NCI-H1105 (cell line): ENCODE results near the gene KIAA1755.

Source experiments
- DNase-seq: peaks from one replicate; lab custom pipeline; 2025; lab: John Stamatoyannopoulos, UW

Gene KIAA1755, protein sequence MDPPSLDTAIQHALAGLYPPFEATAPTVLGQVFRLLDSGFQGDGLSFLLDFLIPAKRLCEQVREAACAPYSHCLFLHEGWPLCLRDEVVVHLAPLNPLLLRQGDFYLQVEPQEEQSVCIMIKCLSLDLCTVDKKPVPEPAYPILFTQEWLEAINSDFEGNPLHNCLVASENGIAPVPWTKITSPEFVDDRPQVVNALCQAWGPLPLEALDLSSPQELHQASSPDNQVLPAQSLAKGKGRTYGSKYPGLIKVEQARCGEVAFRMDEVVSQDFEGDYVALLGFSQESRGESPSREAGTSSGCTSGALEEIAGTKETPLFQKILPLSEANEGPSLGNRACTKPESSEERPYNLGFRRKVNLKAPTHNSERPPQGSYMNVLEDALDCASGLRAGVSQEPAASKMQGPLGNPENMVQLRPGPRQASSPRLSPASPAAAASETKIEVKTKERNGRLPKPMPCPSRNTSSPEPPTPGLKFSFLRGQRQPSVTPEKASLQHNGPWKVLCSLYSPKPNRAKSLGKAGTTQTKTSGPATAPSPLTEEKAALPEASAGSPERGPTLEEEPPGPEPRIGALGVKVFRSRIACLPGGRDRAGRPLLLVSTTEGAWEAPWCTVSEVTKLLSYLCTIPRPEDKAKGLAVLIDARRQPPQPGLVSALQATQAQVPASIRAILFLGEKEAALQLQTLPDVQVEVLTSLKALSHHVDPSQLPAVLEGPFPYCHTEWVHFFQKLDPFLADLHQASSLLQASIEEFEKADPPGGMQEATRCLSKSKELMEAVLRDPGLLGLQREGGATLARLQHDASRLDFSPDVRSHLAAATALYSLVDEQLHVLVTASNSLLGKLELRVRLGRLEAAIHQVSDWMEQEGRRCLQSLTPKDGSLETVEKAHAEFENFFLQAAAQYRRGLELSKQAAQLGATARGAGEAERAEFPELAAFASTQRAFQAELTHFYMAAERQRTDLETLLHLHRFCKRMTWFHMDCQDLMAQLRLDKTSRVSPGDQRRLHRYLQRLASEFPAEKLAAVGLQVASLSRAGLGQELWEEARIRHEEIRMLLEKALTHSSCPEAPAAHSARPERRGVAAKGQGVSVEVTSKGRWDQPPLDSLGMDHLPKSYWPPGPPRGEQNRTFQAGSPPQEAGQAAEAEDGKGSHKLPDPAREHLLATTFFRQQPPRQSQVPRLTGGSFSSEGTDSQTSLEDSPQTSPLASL

DNA sequence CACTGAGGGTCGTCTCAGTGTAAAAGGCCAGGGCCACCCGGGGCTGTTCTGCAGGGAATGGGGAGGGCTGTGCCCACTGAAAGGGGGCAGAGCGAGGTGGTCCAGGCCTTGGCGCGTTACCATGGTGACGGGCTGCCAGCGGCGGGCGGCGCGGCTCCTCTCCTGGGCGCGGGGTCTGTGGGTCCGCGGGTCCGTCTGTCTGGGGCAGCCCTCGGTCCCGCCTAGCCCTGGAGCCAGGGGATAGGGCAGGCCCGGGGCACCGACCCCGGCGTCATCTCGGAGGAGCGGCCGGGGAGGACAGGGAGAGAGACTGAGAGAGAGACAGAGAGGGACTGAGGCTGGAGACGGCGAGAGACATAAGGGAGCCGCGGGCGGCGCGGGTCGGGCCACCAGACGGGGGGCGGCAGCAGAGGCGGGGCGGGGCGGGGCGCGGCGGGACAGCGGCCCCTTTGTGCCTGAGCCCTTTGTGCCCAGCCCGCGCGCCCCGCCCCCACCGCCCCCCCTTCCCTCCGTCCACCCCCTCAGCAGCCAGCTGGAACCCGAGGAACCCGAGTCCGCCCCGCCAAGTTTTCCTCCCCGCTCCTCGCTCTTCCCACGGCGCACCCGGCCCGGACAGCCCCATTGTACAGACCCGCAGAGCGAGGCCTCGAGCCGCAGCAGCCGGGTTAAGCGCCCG is at the start of gene KIAA1755:
Gene KIAA1755 (minus strand): TSS at position 358 of the 676 bp plus-strand sequence. CDS start 235 bp downstream, at position 123.
- no peak for DNase-seq

DNA sequence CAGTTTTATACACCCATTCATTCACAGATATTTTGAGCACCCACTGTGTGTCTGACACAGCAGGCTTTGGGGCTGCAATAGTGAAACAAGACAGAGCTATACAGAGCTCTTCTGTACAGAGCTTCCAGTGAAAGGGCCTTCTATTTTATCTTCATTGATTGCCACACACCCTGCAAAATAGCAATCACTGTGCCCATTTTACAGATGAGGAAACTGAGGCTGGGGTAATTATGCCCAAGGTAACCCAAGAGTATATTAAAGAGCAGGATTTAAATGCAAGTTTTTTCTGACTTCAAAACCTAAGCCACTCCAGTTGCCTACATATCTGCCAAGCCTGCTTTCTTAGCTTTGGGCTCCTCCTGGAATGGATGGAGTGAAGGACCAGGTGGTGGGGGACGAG is 47.9 kb upstream of the KIAA1755 start:
- no peak for DNase-seq

DNA sequence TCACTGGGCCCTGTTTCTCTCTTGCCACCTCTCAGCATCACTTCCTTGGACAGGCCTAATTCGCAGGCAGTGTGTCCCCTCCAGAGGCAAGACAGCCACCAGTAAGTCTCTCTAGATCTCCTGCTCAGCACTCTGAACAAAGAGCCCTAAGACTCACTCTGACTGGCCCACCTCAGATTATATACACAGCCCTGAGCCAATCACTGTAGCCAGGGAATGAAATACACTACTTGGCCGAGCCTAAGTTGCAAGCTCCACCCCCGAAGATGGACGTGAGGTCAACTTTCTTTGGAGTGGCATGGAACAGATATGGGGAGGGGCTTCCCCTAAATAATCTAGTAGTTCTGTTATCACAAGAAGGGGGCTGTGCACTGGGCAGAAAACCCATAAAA is 47.5 kb upstream of the KIAA1755 start:
- no peak for DNase-seq

DNA sequence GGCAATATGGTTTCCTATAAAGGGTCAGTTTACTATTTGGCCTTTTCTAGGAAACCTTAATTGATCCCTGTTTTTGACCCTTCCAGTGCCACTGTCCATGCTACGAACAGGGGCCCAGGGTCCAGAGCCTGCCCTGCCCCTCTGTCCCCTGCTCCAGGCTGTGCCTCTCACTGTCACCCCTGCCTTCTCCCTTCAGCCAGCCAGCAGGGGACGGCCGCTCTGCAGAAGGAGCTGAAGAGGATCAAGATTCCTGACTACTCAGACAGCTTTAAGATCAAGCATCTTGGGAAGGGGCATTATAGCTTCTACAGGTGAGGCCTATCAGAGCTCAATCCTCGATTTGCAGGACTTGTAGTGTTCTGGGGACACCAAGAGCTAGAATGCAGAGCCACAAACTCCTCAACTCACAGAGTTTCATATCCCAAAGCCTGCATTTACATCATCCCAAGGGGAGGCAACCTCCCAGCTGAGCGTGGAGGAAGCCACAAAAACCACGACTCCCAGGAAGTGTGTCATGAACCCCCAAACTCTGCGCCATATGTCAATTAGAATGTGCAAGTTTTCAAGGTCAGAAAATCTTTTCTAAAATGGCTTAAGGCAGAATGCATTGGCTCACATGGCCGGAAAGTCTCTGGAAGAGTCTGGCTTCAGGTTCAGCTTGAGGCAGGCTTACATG is 47.0 kb upstream of the KIAA1755 start:
- DNase-seq = no peak

DNA sequence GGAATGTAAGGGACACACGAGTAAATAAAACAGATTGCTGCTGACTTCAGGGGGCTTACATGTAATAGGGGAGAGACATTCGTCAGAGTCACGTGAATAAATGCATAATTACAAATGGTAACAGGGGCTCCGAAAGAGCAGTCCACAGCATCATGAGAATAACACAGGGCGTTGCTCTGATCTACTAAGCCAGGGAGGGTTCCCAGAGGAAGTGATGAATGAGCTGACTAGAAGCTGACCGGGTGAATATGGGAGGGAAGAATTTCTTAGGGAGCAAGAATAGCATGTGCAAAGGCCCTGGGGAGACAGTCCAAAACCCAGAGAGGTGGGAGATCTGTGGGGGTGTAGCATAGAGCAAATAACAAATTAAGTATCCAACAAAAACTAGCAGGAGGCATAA is 45.8 kb upstream of the KIAA1755 start:
- no peak for DNase-seq

DNA sequence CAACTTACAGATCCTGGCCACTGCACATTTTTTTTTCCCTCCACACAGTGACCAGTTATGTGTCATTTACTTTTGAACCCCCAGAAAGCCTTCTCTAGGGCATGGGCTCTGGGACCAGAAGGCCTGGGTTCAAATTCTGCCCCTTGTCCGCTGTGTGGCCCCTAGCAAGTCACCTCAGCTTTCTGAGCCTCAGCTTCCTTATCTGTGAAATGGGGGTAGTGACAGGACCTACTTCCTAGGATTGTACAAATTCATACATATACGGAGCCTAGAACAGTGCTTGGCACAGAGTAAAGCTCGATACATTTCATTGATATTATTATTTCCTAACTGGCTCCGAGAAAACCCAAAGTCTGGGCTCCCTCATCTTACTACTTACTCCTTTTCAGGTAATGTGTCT is 45.0 kb upstream of the KIAA1755 start:
- no peak for DNase-seq

DNA sequence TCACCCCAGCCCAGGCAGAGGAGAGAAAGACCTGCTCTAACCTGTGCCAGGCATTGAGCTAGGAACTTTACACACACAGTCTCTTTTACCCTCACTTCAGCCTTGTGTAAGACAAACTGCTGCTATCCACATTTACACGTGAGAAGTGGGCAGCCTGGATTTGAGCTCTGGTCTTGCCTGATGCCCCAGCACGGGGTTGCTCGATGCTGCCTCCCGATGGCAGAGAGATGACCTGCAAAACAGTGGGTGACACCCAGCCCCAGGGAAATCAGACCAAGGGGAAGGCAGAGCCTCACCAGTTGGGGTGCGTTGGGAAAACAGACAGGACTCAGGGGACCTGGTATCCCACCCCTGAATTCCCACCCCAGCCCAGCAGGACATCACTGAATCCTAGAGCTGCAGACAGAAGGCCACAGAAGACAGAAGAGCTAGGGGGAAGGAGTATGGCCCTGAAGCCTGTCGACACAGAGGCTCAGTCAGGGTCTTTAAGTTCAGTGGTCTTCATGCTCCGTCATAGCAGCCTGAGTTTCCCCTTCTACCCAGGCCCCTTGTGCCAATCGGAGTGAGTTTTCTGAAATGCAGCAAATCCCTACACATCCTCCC is 44.4 kb upstream of the KIAA1755 start:
- no peak for DNase-seq

DNA sequence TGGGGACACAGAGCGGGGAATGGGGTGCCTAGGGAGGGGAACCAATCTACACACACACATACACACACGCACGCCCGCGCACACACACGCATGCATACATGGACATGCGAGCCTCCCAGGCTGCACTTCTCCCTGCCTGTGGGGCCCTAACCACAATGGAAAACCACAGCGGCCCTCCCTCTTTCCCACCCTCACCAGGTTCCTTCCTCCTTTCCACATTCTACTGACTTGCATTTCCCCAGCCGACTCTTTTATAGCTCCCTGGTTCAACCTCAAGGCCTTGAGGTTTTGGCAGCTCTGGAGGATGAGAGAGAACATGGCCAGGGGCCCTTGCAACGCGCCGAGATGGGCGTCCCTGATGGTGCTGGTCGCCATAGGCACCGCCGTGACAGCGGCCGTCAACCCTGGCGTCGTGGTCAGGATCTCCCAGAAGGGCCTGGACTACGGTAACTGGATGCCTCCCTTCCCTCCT is 43.4 kb upstream of the KIAA1755 start, which contains the start of gene BPI:
Gene BPI (plus strand): TSS at position 249 of the 472 bp plus-strand sequence. CDS start 68 bp downstream, at position 317.
- no peak for DNase-seq

DNA sequence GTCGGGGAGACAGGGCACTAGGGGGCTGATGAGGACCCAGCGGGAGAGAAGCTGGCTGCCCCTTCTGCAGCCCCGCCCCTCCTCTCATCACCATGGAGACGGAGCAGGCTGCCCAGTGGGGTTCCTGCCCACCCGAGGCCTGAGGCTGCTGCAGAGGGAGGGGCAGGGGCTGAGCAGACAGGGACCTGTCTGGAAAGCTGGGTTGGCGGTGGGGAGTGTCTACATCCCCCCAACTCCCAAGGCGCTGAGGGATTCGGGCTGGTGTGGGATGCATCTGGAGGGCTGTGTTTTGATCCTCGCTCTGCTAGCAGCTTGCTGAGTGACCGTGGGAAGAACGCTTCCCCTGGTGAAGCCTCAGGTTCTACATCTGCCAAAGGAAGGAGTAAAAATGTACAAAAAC is 42.3 kb upstream of the KIAA1755 start:
- no peak for DNase-seq

DNA sequence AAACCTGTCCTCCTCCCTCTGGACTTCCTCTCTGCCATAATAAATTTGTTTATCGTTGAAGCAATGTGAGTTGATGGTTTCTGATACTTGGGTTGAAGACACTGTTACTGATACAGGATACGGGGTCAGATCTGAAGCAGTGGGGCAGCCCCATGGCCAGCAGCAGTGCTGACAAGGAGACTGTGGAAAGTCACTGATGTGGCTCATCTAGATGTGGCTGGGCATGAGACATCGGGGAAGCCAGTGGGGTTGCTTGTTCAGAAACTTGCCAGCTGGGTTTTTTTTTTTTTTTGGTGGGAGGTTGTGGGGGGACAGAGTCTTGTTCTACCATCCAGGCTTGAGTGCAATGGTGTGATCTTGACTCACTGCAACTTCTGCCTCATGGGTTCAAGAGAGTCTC is 40.8 kb upstream of the KIAA1755 start:
- no peak for DNase-seq

DNA sequence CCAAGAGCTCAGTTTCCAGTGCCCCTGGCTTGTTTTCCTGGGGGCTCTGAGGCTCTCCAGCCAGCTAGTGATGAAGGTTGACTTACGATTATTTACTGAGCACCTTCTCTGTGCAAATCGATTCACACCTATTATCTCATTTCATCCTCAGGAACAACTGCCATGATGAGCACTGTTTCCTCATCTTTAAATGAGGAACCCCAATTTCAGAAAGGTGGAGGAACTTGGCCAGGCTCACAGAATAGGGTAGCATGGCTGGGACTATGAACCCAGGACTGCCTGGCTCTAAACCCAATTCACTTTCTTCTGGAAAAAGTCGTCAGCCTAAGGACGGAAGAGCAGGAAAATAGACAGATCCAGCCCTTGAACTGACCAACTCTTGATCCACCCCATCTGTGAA is 39.9 kb upstream of the KIAA1755 start:
- DNase-seq = no peak

DNA sequence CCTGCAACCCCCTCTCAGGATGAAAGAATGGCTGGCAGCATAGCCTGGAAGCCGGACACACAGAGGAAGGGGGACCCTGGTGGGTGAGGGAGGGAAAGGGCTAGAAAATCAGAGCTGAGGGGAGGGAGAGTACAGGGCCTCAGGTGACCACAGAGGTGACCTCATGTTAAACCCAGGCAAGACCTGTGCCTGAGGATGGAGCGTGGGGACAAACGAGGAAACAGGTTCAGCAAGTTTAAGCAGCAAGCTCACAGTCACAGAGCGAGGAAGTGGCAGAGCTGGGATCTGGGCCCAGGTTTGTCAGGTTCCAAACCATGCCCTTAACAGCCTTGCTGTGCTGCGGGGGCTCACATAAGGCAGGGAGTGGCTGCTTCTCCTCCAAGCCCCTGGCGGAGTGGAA is 39.4 kb upstream of the KIAA1755 start:
- DNase-seq = no peak

DNA sequence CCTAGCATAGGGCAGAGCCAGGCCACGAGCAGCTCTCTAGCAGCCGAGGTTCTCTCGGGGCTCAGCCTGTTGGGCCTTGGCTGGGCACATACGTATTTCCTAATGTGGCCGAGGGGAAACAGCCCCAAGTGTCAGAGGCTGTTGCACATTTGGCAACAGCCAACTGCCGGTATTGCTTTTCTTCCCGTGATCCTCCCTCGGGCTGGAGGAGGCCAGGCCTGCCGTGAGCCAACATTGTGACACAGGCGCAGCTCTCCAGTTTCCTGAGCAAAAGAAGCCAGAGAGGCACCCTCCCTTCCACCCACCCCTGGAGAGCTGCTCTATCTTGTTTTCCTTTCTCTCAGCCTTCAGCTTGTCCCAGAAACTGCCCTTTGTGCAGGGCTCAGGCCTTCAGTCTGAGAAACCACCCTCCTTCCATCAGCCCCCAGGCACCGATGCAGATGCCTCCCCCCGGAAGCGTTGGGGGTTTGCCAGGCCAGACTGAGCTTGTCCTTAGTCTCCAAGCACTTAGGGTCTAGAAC is 38.3 kb upstream of the KIAA1755 start:
- no peak for DNase-seq

DNA sequence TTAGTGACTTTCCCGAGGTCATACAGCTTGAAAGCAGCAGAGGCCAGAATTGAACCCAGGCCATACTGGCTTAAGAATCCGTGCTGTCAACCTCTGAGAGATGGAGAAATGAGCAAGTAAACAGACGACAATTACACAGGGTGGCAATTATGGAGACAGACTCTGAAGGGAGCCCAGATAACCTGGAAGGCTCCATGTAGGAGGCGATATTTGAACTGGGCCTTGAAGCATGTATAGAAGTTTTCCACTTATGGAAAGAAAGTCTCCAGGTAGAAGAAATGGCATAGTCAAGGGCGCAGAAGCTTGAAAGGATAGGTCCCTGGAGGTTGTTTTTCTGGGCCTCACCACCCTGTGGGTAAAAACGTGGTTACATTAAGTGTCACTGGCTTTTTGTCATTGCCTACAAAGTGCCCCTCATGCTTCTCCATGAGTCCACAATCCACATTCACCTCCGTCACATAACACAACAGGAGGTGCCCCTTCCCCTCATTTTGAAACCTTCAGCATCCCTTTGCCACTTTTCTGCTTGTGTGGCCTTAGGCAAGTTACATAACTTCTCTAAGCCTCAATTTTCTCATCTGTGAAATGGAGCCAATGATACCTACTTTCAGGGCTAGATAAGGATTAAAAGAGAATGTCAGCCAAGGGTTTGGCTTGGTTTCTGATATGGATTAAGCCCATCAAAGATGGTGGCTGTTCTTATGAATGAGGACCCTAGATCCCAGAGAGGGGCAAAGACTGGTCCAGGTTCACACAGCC is 37.6 kb upstream of the KIAA1755 start:
- DNase-seq = no peak

DNA sequence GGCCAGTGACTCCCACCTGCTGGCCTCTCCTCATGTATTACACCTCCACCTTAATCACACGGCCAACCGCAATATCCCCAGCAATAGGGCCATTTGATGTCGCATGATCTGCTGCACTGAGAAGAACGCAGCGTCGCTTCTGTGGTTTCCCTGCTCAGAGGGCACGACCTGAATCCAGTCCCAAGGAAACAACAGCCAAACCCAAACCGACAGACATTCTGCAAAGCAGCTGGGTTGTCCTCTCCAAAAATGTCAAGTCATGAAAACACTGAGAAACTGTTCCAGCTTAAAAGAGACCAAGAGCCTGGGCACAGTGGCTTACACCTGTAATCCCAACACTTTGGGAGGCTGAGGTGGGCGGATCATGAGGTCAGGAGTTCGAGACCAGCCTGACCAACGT is 35.9 kb upstream of the KIAA1755 start:
- no peak for DNase-seq

DNA sequence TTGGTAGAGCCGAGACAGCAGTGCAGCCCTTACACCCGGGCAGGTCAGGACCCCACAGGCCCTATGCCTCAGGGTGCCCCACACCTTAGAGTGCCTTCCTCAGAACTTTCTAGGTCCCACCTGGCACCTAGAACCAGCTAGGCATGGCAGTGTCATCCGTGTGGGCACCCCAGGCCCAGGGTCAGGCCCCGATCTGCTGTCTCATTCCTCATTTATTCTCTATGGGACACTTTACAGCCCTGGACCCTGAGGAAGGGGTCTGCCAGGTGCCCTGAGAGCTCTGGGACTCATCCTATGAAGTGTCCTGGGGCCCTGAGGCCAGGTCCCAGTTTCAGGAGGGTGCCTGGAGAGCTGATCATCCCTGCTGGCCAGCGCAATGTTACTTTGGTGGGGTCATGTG is 35.3 kb upstream of the KIAA1755 start:
- no peak for DNase-seq

DNA sequence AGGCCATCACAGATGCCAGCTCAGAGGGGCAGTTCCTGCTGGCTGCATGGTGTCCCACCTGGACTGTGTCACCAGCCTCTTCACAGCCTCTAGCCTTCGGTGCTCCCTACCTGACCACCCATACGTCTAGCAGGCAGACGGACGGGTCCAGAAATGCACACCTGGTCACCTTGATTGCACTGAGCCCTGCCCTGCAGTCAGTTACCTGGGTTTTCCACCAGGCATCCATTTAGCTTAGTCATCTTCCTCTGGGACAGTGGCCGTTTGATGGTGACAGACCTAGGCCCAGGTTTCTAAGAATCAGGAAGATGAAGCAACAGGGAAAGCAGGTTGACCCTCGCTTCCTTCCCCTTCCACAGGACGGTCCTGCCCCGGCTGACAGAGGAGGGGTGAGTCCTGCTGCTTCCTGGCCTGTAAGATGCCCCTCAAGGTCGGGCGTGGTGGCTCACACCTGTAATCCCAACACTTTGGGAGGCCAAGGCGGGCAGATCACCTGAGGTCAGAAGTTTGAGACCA is 33.6 kb upstream of the KIAA1755 start:
- no peak for DNase-seq

DNA sequence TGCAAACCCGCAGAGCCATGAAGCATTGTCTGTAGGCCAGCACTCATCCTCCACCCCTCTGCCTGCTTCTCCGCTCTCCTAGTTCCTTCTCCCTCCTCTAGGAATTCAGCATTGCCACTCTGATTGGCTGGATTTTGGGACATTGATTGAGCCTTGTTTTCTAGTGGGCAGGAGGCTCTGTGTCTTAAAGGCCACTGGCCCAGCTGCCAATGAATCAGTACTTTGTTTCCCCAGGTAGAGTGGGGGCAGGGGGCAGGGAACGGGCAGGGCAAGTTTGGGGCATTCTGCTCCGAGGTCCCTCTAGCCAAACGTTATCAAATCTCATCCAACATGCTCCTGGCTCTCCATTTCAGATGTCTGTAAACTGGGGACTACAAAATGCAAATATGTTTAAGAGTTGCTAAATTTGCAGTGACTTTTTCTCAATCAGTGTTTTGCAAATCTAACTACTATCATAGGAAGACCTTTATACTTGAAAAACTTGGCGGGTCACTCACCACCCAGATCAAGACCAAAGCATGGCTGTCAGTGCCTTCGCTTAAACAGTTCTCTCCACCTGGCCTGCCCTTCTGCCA is 33.0 kb upstream of the KIAA1755 start:
- DNase-seq = no peak

DNA sequence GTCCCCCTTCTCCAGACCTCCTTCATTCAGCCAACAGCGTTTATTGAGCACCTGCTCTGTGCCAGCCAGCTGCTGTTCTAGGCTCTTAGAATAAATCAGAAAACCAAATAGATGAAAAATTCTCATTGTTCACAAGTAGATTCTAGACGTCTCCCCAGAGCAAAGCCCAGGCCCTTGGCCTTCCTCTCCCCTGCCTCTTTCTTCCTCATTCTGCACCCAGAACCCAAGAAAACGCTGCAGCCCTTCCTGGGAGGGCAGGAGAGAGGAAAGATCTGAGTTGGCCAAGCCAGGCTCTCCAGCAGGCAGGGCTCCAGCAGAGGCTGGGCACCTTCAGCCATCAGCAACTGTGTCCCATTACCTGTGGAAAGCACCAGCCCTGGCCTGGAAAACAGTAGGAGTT is 31.4 kb upstream of the KIAA1755 start:
- no peak for DNase-seq
